Measurements from ENCODE around the gene SETBP1.

The SETBP1 gene

GRCh38 chr18:44766450-44766849 lies 85.8 kb downstream of the SETBP1 start:
- DNase-seq = no peak

DNA sequence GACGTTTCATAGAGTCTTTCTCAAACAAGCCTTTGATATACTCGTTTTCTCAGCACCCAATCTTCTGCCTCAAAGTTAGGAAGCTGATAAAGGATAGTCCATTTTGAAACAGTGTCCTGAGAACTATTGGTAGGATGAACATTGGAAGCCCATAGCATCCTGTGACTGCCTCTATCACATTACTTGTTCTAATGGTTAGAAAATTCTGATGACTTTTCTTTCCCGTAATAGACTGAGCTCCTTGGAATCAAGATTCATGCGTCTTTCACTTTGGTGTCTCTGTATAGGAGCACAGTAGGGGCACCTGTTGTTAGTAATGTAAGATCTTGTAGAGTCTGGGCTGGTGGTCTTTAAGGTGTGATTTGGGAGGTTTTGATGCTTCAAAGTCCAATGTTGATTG lies 87.1 kb downstream of the SETBP1 start:
- no peak for DNase-seq

DNA sequence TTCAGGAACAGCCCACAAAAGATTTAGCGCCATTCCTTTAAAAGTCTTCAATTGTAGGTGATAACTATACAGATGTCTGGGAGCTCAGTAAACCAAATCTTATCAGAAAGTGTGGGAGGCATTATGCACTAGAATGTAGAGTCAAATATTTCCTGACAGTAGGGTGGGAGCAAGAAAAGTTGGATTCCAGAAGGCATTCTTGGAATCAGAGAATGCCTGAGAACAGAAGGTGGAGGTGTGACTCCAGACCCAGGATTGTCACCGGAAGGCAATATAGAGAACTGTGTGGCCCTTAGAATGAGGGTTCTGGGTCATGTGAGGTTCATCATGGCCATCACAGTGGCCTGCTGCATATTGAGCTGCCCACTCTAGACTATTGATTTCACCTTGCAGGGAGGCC lies 90.0 kb downstream of the SETBP1 start:
- no peak for DNase-seq

GRCh38 chr18:44771572-44771955 lies 90.9 kb downstream of the SETBP1 start:
- DNase-seq = no peak

DNA sequence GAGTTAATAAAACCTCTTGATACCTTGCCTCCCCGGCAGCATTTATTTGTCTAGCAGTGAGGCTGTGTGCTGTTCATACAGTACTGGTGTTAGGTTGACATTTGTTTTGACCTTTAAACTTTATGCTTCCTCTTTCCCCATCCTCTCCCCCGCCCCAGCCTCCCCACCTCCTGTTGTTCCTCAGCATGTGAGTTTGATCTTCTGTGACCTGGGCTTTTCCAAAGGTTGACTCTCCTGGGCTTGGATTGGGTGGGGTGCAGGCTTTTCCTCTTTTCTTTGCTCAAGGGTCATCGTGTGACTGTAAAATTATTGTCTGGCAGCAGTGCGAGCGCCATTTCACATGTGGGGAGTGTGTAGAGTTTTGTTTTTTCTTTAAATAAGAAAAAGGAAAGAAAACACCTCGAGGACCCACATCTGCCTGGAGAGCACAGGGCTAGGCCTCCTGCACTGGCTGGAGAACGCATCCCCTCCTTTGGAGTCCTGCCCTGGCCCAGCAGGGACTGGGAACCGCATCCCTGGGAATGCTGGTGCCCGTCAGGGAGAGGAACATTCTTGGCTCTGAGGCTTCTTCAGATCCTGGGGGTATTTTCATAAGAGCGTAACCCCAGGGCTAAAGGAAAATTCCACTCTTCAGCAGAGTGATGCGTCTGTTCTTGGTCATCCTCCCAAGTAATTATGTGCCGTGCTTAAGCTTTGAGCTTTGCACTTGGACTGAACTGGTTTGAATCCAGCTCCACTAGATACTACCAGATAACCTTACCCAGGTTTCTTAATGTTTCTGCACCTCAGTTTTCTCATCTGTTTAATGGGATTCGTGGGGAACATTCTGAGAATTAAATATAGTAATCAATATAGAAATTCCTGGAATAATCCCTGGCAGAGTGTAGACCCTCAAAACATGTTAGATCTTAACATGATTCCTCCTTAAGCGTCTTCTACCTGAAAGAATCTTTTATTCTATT lies 91.5 kb downstream of the SETBP1 start:
- DNase-seq = no peak

GRCh38 chr18:44773640-44774155 lies 93.0 kb downstream of the SETBP1 start:
- DNase-seq = no peak

- no peak for DNase-seq
Measured at GRCh38 chr18:44774191-44774590, 93.5 kb downstream of the SETBP1 start.

DNA sequence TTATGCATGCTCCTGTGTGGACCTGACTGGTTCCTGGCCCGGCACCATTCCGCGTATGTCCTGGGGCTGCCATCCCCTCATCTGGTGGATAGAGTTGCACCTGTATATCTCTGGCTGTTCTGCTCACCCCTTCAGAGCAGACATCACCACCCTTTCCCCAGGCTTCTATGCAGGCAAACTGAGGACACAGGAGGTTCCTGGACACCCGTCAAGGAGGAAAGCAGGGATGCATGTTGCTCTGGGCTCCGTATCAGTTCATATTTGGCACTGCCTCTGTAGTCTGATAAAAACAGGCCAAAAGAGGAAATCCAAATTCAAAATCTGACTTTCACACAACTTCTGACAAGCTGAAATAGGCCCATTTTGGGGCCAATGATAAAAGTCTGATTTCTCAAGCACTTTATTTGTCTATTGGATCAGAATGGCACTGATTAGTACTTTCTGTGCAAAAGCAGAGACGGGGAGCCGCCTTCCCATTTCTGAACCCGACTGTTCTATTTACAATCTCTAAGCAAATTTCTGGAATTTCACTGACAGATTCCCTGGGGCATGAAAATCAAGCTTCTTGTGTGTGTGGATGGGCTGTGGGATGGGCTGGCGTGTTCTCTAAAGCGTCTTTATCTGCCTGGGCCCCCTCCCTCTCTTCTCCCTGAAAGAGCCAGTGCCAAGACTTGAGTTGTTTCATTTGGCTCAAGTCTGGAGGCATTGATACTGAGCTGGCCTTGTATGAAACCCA lies 96.9 kb downstream of the SETBP1 start:
- no peak for DNase-seq

- DNase-seq = no peak
Measured at GRCh38 chr18:44778788-44779187, 98.1 kb downstream of the SETBP1 start.

GRCh38 chr18:44779753-44780292 lies 99.1 kb downstream of the SETBP1 start:
- no peak for DNase-seq

DNA sequence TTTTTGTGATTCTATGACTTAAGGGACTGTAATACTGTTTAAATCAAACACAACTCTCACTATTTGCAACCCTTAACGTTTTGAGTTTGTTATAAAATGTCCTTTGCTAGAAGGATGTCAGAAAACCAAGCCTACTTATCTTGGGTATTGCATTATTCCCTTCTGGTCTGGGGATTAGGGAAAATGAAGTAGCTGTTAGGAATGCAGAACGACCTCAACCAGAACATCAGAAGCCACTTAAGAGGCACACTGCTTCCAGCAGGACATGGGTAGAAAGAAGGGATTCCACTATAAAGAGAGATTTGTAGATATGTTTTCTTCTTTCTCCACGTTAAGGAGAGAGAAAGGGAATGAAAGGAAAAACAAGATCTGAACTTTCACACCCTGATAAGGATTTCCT lies 101.2 kb downstream of the SETBP1 start:
- no peak for DNase-seq

- DNase-seq = no peak
Measured at GRCh38 chr18:44782617-44783016, 101.9 kb downstream of the SETBP1 start.

- no peak for DNase-seq
Measured at GRCh38 chr18:44783371-44783770, 102.7 kb downstream of the SETBP1 start.

DNA sequence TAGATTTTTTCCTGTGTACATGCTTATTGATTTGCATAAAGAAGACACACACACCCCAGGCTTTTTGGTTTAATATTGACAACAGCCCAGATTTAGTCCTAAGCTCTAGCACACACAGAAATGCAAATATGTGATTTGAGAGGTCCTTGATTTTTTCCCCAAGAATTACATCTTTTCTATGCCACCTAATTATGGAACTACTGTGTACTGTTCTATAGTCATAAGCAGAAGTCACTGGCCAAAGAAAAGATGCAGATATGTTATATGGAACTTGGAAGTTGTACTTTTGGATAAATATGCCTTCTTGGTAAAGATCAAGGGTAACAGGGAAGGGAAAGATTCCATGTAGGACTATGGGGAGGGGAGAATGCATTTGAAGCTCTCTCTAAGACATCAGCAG lies 105.6 kb downstream of the SETBP1 start:
- DNase-seq = no peak

GRCh38 chr18:44786688-44787087 lies 106.0 kb downstream of the SETBP1 start:
- DNase-seq = no peak

DNA sequence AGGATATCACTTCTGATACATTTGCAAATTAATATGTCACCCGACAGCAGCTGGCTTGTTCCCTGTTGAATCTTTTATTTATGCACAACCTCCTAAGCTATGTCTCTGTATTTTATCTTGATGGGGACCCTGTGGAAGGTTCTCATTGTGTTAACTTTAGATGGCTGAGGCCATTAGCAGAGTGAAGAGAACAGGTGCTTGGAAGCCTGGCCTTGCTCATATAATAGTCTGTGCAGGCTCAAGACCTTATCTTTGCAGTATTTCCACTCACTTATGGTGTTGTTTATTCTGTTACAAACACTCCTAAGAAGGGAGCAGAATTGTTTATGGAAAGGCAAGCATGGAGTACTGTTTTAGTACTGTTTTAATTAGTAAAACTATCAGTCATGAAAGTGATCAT lies 107.6 kb downstream of the SETBP1 start:
- DNase-seq = no peak

DNA sequence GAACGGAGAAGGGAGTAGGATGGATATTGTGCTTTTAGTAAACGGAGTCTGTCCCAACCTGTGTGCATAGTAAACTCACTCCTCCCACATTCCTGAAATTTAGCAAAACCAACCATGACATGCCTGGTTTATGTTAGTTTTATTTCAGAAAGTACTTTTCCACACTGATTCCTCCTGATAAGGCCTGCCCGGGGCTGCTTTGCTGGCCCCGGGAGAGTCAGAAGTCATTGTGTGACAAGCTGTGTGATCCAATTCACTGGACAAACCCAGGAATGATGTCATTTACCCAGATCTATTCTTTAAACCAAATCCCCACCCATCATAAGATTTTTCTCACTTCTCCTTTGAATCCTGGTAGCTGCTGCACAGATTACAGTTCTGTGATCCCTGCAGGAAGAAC lies 109.0 kb downstream of the SETBP1 start:
- DNase-seq = no peak

DNA sequence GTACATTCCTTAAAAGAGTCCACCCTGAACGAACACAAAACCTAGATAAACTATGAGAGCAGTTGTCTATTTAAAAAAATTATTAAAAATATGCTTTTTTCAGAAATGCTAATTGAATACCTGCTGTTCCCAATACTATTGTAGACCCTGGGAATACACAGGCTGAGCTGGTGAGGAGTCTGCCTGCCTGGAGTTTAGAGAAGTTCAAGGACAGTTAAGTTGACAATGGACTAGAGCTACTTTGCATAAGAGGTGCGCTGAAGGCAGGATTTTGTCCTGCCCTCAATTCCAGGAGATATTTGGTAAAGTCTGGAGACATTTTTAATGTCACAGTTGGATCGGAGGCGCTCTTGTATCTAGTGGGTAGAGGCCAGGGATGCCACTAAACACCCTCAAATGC lies 110.2 kb downstream of the SETBP1 start:
- no peak for DNase-seq

DNA sequence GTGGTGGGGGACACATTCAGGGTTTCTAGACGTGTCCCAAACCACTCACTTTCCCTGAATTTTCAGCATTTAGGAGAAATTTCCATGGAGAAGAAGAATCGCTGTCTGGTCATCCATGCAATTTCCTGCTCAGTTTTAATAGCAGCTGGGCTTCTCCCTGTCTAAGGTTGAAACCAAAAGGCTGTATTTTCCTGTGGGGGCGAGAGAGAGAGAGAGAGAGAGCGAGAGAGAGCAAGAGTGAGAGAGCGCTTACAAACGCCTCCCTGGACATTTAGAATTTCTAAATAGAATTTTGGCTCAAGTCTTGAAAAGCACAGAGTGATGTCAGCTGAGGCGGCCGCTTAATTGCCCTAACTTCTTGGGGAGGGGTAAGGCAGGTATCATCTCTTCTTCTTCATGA lies 110.8 kb downstream of the SETBP1 start:
- no peak for DNase-seq

DNA sequence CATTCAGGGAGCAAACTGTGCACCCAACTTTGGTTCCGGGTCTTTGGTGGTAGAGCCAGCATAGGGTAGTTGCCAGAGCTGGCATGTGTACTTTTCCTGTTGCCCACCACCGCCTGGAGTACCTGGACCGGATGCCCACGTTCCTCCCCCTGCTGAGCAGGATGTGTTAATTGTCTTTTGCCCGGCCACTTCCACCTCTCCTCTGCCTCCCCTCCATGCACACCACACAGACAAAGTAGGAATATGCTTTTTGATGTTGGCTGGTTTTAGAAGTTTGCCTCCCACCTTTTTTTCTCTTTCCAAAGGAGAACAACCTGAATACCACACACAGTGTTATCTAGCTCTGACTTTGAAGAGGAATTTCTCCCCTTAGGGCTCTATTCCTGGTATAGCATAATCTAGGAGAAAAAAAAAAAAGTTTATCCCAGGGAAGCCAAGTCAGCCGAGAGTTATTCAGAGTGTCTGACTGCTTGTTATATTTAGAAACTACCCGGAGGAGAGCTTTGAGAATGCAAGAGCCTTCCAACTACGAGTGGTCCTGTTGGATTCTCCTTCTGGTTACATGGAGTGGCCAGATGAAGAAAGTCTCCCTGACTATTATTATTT lies 111.9 kb downstream of the SETBP1 start:
- no peak for DNase-seq

DNA sequence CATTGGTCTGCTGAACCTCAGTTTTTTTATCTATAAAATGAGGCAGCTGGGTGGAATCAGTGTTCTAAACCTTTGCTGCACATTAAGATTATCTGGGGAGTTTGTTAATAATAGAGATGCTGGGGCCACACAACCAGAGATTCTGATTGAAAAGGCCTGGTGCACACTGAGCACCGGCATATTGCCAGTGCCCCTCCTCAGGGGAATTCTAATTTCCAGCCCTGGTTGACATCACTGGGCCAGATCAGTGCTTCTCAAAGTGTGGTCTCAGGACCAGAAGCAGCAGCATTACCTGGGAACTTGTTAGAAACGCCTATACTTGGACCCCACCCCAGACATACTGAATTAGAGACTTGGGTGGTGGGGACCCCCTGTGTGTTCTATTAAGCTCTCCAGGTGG lies 112.5 kb downstream of the SETBP1 start:
- no peak for DNase-seq

GRCh38 chr18:44793685-44794084 lies 113.0 kb downstream of the SETBP1 start:
- no peak for DNase-seq

- DNase-seq = no peak
Measured at GRCh38 chr18:44795241-44795640, 114.6 kb downstream of the SETBP1 start.

Data from NCI-H1694 treated with DMSO at 0.1 percent for 48 hours (cell line).